ENCODE data around the gene HDLBP.
A peak's percentile ranks its signal among the peaks of the same experiment; 100 is the strongest.

HDLBP gene

DNA sequence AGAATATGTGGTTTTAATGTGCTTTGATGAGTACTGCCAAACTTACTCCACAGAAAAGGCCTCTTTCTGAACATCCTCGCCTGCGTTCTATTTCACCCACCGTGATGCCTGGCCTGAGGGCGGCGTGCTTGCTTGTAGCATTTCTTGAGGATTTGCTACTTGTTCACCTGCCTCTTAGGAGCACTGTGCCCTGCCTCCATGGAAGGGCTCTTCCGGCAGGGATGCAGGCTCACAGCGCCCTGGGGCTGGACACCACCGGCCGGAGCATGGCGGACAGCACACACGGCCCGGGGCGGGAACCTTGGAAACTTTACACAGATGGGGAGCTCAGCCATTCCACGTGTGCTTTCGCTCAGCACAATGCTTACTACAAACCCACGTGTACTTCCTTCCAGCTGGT lies 89.9 kb downstream of the HDLBP start:
- H3K4me3 Mint-ChIP-seq = no peak overlapping the region
- H3K27ac Mint-ChIP-seq = no peak overlapping the region
- peaks cover 58% of the 10 kb centered on the region for H3K36me3 Mint-ChIP-seq (ENCODE audit: low read depth)
- intact Hi-C loops (cut with micrococcal nuclease) = no loop called here
- H3K9me3 Mint-ChIP-seq = no peaks in the 10 kb centered on the region
- H3K4me1 Mint-ChIP-seq (ENCODE audit: low read depth) = peaks cover 21% of the 10 kb centered on the region
- peaks cover 6% of the 10 kb centered on the region for H3K27me3 Mint-ChIP-seq

DNA sequence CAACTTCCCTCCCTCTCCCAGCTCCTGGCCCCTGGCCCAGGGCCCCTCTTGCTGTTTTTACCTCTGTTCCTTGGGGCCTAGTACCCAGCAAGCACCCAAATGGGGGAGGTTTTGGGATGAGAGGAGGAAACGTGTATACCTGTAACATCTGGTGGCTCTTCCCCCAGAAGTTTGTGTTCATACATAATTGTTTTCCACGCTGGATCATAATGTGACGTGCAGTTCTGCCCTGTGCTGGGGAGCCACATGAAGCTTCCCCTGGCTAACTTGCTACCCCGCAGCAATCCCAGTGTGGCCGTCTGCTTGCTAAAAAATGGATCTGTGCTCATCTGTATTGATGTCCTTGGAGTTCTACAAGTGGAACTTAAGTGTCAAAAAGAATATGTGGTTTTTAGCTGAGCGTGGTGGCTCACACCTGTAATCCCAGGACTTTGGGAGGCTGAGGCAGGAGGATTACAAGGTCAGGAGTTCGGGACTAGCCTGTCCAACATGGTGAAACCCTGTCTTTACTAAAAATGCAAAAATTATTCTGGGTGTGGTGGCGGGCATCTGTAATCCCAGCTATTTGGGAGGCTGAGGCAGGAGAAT lies 90.5 kb downstream of the HDLBP start:
- H3K9me3 Mint-ChIP-seq = no peaks in the 10 kb centered on the region
- peaks cover 52% of the 10 kb centered on the region for H3K36me3 Mint-ChIP-seq (ENCODE audit: low read depth)
- intact Hi-C loops (cut with micrococcal nuclease) = no loop called here
- peak overlapping the region; percentile 0 for H3K27ac Mint-ChIP-seq
- H3K4me1 Mint-ChIP-seq (ENCODE audit: low read depth) = peaks cover 21% of the 10 kb centered on the region
- no peak overlapping the region for H3K4me3 Mint-ChIP-seq
- peaks cover 11% of the 10 kb centered on the region for H3K27me3 Mint-ChIP-seq

DNA sequence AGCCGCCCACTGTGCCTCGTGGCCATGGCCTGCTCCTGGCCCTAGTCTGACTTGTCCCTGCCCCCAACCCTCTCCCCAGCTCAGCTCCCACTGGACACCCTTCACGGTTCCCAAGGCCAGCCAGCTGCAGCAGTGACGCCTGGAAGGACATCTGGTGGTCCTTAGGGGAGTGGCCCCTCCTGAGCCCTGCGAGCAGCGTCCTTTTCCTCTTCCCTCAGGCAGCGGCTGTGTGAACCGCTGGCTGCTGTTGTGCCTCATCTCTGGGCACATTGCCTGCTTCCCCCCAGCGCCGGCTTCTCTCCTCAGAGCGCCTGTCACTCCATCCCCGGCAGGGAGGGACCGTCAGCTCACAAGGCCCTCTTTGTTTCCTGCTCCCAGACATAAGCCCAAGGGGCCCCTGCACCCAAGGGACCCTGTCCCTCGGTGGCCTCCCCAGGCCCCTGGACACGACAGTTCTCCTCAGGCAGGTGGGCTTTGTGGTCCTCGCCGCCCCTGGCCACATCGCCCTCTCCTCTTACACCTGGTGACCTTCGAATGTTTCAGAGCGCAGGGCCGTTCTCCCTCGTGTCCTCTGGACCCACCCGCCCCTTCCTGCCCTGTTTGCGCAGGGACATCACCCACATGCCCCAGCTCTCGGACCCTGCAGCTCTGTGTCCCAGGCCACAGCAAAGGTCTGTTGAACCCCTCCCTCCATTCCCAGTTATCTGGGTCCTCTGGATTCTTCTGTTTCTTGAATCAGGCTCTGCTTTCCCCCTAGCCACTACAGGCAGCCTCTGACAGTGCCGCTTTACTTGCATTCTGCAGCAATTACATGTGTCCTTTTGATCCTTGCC lies 91.2 kb downstream of the HDLBP start:
- H3K9me3 Mint-ChIP-seq = no peaks in the 10 kb centered on the region
- intact Hi-C loops (cut with micrococcal nuclease) = no loop called here
- peaks cover 18% of the 10 kb centered on the region for H3K27me3 Mint-ChIP-seq
- peaks cover 21% of the 10 kb centered on the region for H3K4me1 Mint-ChIP-seq (ENCODE audit: low read depth)
- H3K36me3 Mint-ChIP-seq (ENCODE audit: low read depth) = peaks cover 45% of the 10 kb centered on the region
- H3K27ac Mint-ChIP-seq = peak overlapping the region; percentile 0
- no peak overlapping the region for H3K4me3 Mint-ChIP-seq

DNA sequence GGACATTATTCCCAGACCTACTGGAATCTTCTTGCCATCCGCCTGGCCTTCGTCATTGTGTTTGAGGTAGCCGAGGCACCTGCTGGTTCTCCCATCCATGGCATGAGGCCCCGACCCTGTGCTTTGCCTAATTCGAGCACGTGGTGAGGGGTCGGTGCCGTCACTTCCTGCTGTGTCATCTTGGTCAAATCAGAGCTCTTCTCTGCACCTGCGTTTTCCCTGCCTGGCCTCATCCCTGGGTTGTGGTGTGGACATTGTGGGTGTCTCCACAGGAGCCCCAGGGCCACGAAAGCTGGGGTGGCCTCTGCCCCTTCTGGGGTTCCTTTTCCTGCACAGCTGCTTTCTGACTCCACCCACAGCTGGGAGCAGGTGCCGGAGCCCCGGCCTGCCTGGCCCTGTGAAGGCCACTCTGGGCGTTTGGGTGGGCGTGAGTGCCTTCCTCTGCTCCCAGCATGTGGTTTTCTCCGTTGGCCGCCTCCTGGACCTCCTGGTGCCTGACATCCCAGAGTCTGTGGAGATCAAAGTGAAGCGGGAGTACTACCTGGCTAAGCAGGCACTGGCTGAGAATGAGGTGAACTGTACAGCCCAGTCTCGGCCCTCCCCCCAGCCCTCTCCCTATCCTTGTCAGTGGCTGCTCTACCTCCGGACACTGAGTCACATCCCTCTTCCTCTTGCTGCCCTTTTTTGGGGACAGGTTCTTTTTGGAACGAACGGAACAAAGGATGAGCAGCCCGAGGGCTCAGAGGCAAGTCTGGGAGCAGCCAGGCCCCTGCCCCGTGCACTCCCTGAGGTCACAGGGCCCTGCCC lies 92.1 kb downstream of the HDLBP start:
- no peak overlapping the region for H3K4me3 Mint-ChIP-seq
- peaks cover 37% of the 10 kb centered on the region for H3K36me3 Mint-ChIP-seq (ENCODE audit: low read depth)
- intact Hi-C loops (cut with micrococcal nuclease) = no loop called here
- peaks cover 25% of the 10 kb centered on the region for H3K27me3 Mint-ChIP-seq
- H3K4me1 Mint-ChIP-seq (ENCODE audit: low read depth) = peaks cover 25% of the 10 kb centered on the region
- H3K9me3 Mint-ChIP-seq = no peaks in the 10 kb centered on the region
- H3K27ac Mint-ChIP-seq = peak overlapping the region; percentile 0

DNA sequence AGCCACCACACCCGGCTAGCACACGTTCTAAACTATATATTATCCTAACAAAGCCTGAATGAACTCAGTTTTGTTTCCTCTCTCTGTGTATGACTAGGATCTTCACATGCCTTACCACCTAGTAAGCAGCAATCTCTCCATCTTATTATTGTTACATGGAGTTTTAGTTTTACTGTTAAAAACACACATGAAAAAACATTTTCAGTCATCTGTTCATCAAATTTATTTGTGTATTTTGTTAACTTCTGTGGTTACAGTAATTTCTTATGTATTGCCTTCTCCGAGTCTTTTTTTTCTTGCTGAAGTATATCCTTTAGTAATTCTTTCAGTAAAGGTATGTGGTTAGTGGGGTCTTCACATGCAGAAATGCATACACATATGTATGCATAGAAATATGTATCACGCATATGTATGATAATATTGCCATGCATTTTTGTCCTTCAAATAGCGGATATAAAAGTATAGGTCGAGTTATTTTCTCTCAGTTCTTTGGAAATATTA lies 95.6 kb downstream of the HDLBP start:
- peaks cover 27% of the 10 kb centered on the region for H3K4me1 Mint-ChIP-seq (ENCODE audit: low read depth)
- intact Hi-C loops (cut with micrococcal nuclease) = no loop called here
- H3K27me3 Mint-ChIP-seq = peaks cover 52% of the 10 kb centered on the region
- peaks cover 2% of the 10 kb centered on the region for H3K36me3 Mint-ChIP-seq (ENCODE audit: low read depth)
- no peak overlapping the region for H3K27ac Mint-ChIP-seq
- H3K4me3 Mint-ChIP-seq = no peak overlapping the region
- no peaks in the 10 kb centered on the region for H3K9me3 Mint-ChIP-seq

DNA sequence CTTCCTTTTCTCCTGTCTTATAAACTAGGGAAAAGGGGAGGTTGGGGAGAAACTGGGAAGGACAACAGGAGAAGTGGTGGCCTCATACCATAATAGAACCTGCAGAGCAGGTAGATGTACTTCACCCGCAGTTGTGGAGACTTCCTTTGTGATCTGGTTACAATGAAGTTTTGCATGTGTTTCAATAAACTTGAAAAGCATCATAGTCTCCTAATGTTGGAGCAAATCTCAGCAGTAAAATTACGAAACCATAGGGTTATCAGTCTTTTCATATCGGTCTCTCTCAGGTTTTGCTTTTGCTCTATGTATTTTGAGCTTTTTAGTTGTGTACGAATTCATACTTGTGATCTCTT lies 96.5 kb downstream of the HDLBP start:
- Mint-ChIP-seq H3K9me3 (no peaks in the 10 kb centered on the region), H3K4me1 (ENCODE audit: low read depth) (peaks cover 18% of the 10 kb centered on the region), H3K27me3 (peaks cover 54% of the 10 kb centered on the region), H3K27ac (no peak overlapping the region), H3K36me3 (ENCODE audit: low read depth) (no peaks in the 10 kb centered on the region), H3K4me3 (no peak overlapping the region)
- intact Hi-C loops (cut with micrococcal nuclease) = no loop called here

DNA sequence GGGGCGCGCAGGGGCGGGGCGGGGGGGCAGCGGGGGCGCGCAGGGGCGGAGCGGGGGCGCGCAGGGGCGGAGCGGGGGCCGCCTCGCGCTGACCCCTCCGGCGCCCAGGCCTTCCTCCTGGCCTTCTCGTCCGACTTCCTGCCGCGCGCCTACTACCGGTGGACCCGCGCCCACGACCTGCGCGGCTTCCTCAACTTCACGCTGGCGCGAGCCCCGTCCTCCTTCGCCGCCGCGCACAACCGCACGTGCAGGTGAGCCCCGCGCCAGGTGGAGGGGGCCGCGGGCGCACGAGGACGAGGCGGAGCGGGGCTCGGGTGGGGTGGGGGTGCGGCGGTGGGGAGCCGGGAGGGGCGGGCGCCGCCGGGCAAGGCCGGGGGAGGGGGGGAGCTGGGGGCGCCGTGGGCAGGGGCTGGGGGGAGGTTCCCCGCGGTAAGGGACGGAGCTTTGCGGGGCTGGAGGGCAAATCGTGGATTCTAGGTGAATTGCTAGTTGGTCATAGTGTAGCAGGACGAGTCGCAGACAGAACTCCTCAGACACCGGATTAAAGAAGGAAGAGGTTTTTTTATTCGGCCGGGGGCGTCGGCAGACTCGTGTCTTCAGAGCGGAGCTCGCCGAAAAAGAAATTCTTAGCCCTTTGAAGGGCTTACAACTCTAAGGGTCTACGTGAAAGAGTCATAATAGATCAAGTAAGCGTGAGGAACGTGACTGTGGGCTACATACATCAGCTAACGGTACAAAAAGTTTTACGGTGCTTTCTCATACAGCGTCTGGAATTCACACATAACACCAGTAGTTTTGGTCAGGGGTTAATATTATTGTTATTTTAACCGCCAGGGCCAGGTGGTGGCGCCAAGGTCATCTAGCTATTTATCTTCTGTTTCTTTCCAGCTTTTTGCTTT lies 97.1 kb downstream of the HDLBP start:
- Mint-ChIP-seq H3K36me3 (ENCODE audit: low read depth) (no peaks in the 10 kb centered on the region), H3K4me3 (peak overlapping the region; percentile 82), H3K27ac (peak overlapping the region; percentile 72), H3K9me3 (no peaks in the 10 kb centered on the region), H3K27me3 (peaks cover 58% of the 10 kb centered on the region), H3K4me1 (ENCODE audit: low read depth) (peaks cover 12% of the 10 kb centered on the region)
- intact Hi-C loops (cut with micrococcal nuclease) = no loop called here

DNA sequence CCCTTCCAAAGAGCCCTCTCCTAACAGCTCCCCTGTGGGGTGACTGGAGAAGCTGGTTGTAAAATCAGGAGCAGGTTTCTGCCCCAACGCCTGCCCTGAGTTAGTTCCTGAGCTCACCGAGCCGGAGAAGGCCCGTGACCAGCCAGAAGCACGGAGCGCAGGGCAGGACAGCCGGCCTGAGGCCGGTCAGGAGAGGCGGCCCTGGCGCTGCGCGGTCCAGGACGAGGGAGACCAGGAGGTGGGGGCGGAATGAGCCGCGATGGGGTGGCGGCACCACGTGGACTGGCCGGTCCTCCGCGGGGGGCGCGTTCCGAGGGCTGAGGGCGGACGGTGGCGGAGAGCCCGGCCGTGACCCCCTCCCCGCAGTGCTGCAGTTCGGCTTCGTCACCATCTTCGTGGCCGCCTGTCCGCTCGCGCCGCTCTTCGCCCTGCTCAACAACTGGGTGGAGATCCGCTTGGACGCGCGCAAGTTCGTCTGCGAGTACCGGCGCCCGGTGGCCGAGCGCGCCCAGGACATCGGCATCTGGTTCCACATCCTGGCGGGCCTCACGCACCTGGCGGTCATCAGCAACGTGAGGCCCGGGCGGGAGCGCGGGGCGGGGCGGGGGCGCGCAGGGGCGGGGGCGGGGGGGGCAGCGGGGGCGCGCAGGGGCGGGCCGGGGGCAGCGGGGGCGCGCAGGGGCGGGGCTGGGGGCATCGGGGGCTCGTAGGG lies 98.0 kb downstream of the HDLBP start:
- no peak overlapping the region for H3K27ac Mint-ChIP-seq
- peaks cover 7% of the 10 kb centered on the region for H3K4me1 Mint-ChIP-seq (ENCODE audit: low read depth)
- peaks cover 56% of the 10 kb centered on the region for H3K27me3 Mint-ChIP-seq
- H3K4me3 Mint-ChIP-seq = peak overlapping the region; percentile 75
- H3K9me3 Mint-ChIP-seq = no peaks in the 10 kb centered on the region
- intact Hi-C loops (cut with micrococcal nuclease) = no loop called here
- no peaks in the 10 kb centered on the region for H3K36me3 Mint-ChIP-seq (ENCODE audit: low read depth)

DNA sequence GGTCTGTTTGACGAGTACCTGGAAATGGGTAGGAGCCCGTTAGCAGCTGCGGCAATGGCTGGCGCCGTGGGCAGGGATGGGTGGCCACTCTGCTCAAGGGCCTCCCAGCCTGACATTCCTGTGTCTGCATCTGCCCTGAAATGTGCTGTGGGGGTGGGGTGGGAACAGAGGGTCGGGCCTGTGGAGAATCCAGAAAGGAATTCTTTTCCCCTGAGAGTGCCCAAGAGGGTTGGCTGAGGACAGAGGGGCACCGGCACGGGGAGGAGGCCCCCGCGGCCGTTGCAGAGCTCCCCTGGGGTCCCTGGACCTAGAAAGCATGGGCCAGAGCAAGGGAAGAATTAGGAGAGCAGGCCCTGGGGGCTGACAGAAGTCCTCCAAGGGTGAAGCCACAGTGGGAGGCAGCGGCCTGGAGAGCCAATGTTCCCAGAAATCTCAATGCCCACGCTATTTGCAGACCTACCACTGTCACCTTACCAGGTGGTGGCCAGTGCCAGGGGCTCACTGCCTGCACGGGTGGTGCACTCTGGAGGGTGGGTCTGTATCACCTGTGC lies 99.2 kb downstream of the HDLBP start:
- H3K36me3 Mint-ChIP-seq (ENCODE audit: low read depth) = no peaks in the 10 kb centered on the region
- no peaks in the 10 kb centered on the region for H3K9me3 Mint-ChIP-seq
- H3K27ac Mint-ChIP-seq = no peak overlapping the region
- peaks cover 7% of the 10 kb centered on the region for H3K4me1 Mint-ChIP-seq (ENCODE audit: low read depth)
- H3K4me3 Mint-ChIP-seq = no peak overlapping the region
- intact Hi-C loops (cut with micrococcal nuclease) = no loop called here
- peaks cover 59% of the 10 kb centered on the region for H3K27me3 Mint-ChIP-seq

DNA sequence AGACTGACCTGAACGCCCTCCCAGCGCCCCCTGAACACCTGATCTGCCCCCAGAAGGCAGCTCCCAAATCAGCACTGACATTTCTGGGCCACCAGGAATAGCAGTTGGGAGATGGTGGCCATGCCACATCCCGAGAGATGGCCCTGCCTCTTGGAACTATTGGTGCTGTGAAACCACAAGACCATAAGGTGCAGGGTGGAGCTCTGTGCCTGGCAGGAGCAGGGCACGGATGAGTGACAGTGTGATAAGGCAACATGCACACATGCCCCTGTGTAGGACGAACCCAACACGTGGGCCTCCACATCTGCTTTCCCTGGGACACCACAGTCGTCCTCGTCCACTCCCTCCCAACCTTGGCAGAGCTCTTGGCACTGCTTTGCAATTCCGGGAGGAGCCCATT lies 100.1 kb downstream of the HDLBP start:
- Mint-ChIP-seq H3K4me3 (no peak overlapping the region), H3K27ac (no peak overlapping the region), H3K27me3 (peaks cover 55% of the 10 kb centered on the region), H3K36me3 (ENCODE audit: low read depth) (no peaks in the 10 kb centered on the region), H3K4me1 (ENCODE audit: low read depth) (peaks cover 7% of the 10 kb centered on the region), H3K9me3 (no peaks in the 10 kb centered on the region)
- intact Hi-C loops (cut with micrococcal nuclease) = no loop called here

DNA sequence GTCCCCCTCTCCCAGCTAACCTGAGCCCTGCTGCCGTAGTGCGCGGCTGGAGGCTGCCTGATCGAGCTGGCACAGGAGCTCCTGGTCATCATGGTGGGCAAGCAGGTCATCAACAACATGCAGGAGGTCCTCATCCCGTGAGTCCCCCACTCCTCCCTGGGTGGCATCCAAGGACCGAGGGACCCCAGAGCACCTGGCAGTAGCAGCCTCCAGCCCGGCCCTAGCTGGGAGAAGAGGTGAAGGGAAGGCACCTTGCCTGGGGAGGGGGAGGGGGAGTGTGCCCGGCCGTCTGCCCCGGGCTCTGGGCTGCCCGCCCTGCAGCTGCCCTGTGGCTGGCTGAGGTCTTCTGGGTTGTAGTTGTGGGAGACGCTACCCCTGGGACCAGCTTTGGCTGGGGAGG lies 100.7 kb downstream of the HDLBP start:
- Mint-ChIP-seq H3K36me3 (ENCODE audit: low read depth) (no peaks in the 10 kb centered on the region), H3K9me3 (no peaks in the 10 kb centered on the region), H3K27me3 (peaks cover 49% of the 10 kb centered on the region), H3K4me1 (ENCODE audit: low read depth) (peaks cover 7% of the 10 kb centered on the region), H3K27ac (no peak overlapping the region), H3K4me3 (no peak overlapping the region)
- intact Hi-C loops (cut with micrococcal nuclease) = no loop called here

DNA sequence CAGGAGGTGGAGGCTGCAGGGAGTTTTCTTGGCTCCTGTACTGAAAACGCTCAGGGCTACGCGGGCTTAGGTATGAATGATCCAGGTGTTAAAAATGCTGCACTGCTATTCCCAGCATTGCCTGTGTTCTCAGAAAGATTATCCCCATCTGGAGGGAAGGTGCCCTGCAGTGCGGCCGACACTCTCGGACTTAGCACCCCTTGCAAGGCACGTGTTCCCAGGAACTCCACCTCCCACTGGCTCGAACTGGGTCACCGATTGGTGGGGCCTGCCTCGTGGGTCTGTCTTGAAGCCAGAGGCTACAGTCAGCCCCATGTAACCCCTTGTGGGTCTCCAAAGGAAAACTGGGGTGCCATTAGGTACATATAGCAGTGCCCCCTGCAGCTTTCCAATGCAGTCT lies 101.3 kb downstream of the HDLBP start:
- H3K36me3 Mint-ChIP-seq (ENCODE audit: low read depth) = no peaks in the 10 kb centered on the region
- no peak overlapping the region for H3K4me3 Mint-ChIP-seq
- no peak overlapping the region for H3K27ac Mint-ChIP-seq
- H3K27me3 Mint-ChIP-seq = peaks cover 44% of the 10 kb centered on the region
- intact Hi-C loops (cut with micrococcal nuclease) = no loop called here
- H3K9me3 Mint-ChIP-seq = no peaks in the 10 kb centered on the region
- H3K4me1 Mint-ChIP-seq (ENCODE audit: low read depth) = peaks cover 7% of the 10 kb centered on the region

DNA sequence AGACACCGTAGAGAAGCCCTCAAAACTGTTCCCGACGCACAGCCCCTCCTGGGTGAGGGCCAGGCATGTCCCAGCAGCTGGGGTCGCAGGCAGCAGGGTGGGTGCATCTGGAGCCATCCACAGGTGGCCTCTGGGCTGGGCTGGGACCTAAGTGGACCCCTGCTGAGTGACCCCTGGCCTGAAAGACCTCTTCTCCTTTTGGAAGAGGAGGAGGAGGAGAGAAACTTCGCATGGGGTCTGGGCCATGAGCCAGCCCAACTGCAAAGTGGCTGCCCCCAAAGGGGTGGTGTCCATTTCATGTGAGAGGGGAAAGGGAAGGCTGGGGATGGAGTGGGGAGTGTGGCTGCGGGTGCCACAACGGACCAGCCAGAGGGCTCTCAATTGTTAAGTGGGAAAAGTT lies 101.9 kb downstream of the HDLBP start:
- H3K36me3 Mint-ChIP-seq (ENCODE audit: low read depth) = no peaks in the 10 kb centered on the region
- H3K4me3 Mint-ChIP-seq = no peak overlapping the region
- peaks cover 5% of the 10 kb centered on the region for H3K4me1 Mint-ChIP-seq (ENCODE audit: low read depth)
- intact Hi-C loops (cut with micrococcal nuclease) = no loop called here
- no peaks in the 10 kb centered on the region for H3K9me3 Mint-ChIP-seq
- H3K27me3 Mint-ChIP-seq = peaks cover 39% of the 10 kb centered on the region
- H3K27ac Mint-ChIP-seq = no peak overlapping the region

Measured in dendritic cell treated with granulocyte-macrophage colony-stimulating factor and Interleukin-4, amounts not matched to agents 40 ng/mL and 50 ng/mL, for 4 days (primary cell).